ENCODE measurements around the gene PARD6B.
A peak's percentile ranks its signal among the peaks of the same experiment; 100 is the strongest.
"Not testable (repeated sequence)": the region's sequence is repeated elsewhere in the genome, so short reads cannot be mapped to it uniquely, and the experiment has no call there.

The PARD6B gene

GRCh38 chr20:50794846-50795634 lies 63.7 kb downstream of the PARD6B start, which contains the start of gene BCAS4:
TSS of gene BCAS4 (plus strand) at chr20:50795061. CDS start at chr20:50795084, 23 bp downstream.
- DNase-seq = peak in 46 of 56 donors; percentile 6 to 81 (median 52)

GRCh38 chr20:50797142-50797541 lies 65.8 kb downstream of the PARD6B start:
- no peak for DNase-seq

GRCh38 chr20:50798650-50799049 lies 67.3 kb downstream of the PARD6B start:
- DNase-seq = no peak

GRCh38 chr20:50799176-50799889 lies 68.0 kb downstream of the PARD6B start:
- peak in 3 of 56 donors; percentile 1 to 14 (median 1) for DNase-seq

- DNase-seq = no peak
These were observed 68.6 kb downstream of the PARD6B start for GRCh38 chr20:50799890-50800550.

GRCh38 chr20:50800986-50801746 lies 69.8 kb downstream of the PARD6B start:
- not testable (repeated sequence) for DNase-seq

GRCh38 chr20:50801747-50802125 lies 70.4 kb downstream of the PARD6B start:
- DNase-seq = no peak

GRCh38 chr20:50802289-50802688 lies 70.9 kb downstream of the PARD6B start:
- DNase-seq = no peak

- no peak for DNase-seq
These were observed 73.3 kb downstream of the PARD6B start for GRCh38 chr20:50804437-50805348.

GRCh38 chr20:50805349-50805684 lies 73.9 kb downstream of the PARD6B start:
- no peak for DNase-seq

GRCh38 chr20:50806126-50806768 lies 74.9 kb downstream of the PARD6B start:
- DNase-seq = no peak
